CD14-positive monocyte (primary cell): ENCODE measurements around the gene RAB17. TPM values are rescaled to one million over a fixed set of nuclear protein-coding genes. Genes with fewer than 3 reads are reported as not detected.
A peak's percentile ranks its signal among the peaks of the same experiment; 100 is the strongest.

Experiments used
- DNase-seq, 3 donors: peaks; one replicate each; pipeline ENCODE4 v3.0.0-alpha.2; 2011 to 2022
- H2AFZ ChIP-seq: 2 replicates; pipeline ENCODE4 v1.6.0; 2012; ENCODE audit warnings: mild to moderate bottlenecking, low read depth, low read length, inconsistent platforms; ENCODE audit not compliant: insufficient read depth, poor library complexity, severe bottlenecking
- H3K27ac ChIP-seq, 2 donors: 1 replicate in 1 of 2; 2 replicates in 1 of 2; pipeline ENCODE4 v1.5.1; 2012 to 2013; ENCODE audit warnings: low read length in 2 of 2, control low read depth in 1 of 2, inconsistent platforms in 1 of 2, low read depth in 1 of 2, mild to moderate bottlenecking in 1 of 2
- H3K27me3 ChIP-seq, 2 donors: one replicate each; pipeline versions ENCODE4 v1.6.0 to v1.6.1; 2011 to 2013; ENCODE audit warnings: low read length in 2 of 2; ENCODE audit not compliant: control insufficient read depth in 2 of 2, insufficient read depth in 2 of 2
- H3K36me3 ChIP-seq, 2 donors: replicated peaks in 1 of 2; 1 replicate in 1 of 2; 2 replicates in 1 of 2; pipeline versions ENCODE4 v1.5.1 to v1.6.1; 2012 to 2013; ENCODE audit warnings: low read length in 2 of 2, control low read depth in 1 of 2, inconsistent platforms in 1 of 2, mild to moderate bottlenecking in 1 of 2; ENCODE audit not compliant: insufficient read depth in 2 of 2, control insufficient read depth in 1 of 2
- H3K4me1 ChIP-seq, 2 donors: 1 replicate in 1 of 2; 2 replicates in 1 of 2; pipeline versions ENCODE4 v1.5.1 to v1.6.1; 2012 to 2013; ENCODE audit warnings: low read length in 2 of 2, control low read depth in 1 of 2, inconsistent platforms in 1 of 2, mild to moderate bottlenecking in 1 of 2, moderate library complexity in 1 of 2; ENCODE audit not compliant: insufficient read depth in 2 of 2, control insufficient read depth in 1 of 2
- H3K4me2 ChIP-seq: replicated peaks from 2 replicates; pipeline ENCODE3; 2012; ENCODE audit warnings: low read length, moderate library complexity, mild to moderate bottlenecking; ENCODE audit not compliant: poor library complexity, severe bottlenecking; ENCODE audit errors: extremely low read depth
- H3K4me3 ChIP-seq, 3 experiments: fragments of 200-600 bp in 1 of 3; sonication (generic) in 1 of 3; replicated peaks in 1 of 3; 1 replicate in 2 of 3; 2 replicates in 1 of 3; pipeline ENCODE4 v1.5.1; 2011 to 2013; ENCODE audit warnings: low read length in 3 of 3, mild to moderate bottlenecking in 3 of 3, control low read depth in 2 of 3, low read depth in 2 of 3, inconsistent platforms in 1 of 3, moderate library complexity in 1 of 3
- H3K79me2 ChIP-seq: 2 replicates; pipeline ENCODE4 v1.6.0; 2012; ENCODE audit warnings: mild to moderate bottlenecking, control low read depth, inconsistent platforms, low read length, moderate library complexity; ENCODE audit not compliant: insufficient read depth
- H3K9ac ChIP-seq: 2 replicates; pipeline ENCODE4 v1.6.0; 2017; ENCODE audit warnings: low read length, mild to moderate bottlenecking; ENCODE audit not compliant: insufficient read depth, poor library complexity, severe bottlenecking
- H3K9me3 ChIP-seq, 2 donors: replicated peaks in 1 of 2; 1 replicate in 1 of 2; 2 replicates in 1 of 2; pipeline versions ENCODE4 v1.5.1 to v1.6.1; 2012 to 2013; ENCODE audit warnings: low read length in 2 of 2, control low read depth in 1 of 2; ENCODE audit not compliant: control insufficient read depth in 1 of 2, insufficient read depth in 1 of 2
- H4K20me1 ChIP-seq: 2 replicates; pipeline ENCODE4 v1.6.0; 2012; ENCODE audit warnings: mild to moderate bottlenecking, low read length, control low read depth, moderate library complexity; ENCODE audit not compliant: insufficient read depth
- H3K27ac Mint-ChIP-seq, 7 donors: one replicate each; pipeline ENCODE4 v1.8.0; 2020; ENCODE audit warnings: mild to moderate bottlenecking in 7 of 7, mixed read lengths in 7 of 7, moderate library complexity in 6 of 7, inconsistent platforms in 2 of 7
- H3K27me3 Mint-ChIP-seq, 3 donors: one replicate each; pipeline ENCODE4 v1.8.0; 2021 to 2022; ENCODE audit warnings: low read depth in 3 of 3, mild to moderate bottlenecking in 3 of 3, mixed read lengths in 3 of 3, moderate library complexity in 3 of 3, inconsistent platforms in 1 of 3
- H3K36me3 Mint-ChIP-seq, 2 donors: one replicate each; pipeline ENCODE4 v1.8.0; 2020; ENCODE audit warnings: mixed read lengths in 2 of 2, inconsistent platforms in 1 of 2, mild to moderate bottlenecking in 1 of 2
- H3K4me1 Mint-ChIP-seq: one replicate; pipeline ENCODE4 v1.8.0; 2020; ENCODE audit warnings: mild to moderate bottlenecking, mixed read lengths
- H3K4me3 Mint-ChIP-seq, 2 donors: one replicate each; pipeline ENCODE4 v1.8.0; 2020; ENCODE audit warnings: mild to moderate bottlenecking in 2 of 2, mixed read lengths in 2 of 2, moderate library complexity in 1 of 2
- H3K9me3 Mint-ChIP-seq, 7 donors: one replicate each; pipeline ENCODE4 v1.8.0; 2020 to 2022; ENCODE audit warnings: mixed read lengths in 7 of 7, mild to moderate bottlenecking in 6 of 7, moderate library complexity in 6 of 7, inconsistent platforms in 2 of 7
- CTCF ChIP-seq: fragments of 200-600 bp; IDR thresholded peaks from one replicate; pipeline ENCODE4 v1.8.0; 2022; ENCODE audit warnings: antibody characterized with exemption, mild to moderate bottlenecking
- WGBS: methylation state at CpG from one replicate; pipeline ENCODE4 v1.1.5; 2013; ENCODE audit warnings: missing lambda C conversion rate; ENCODE audit not compliant: insufficient coverage; 5-methylcytosine and 5-hydroxymethylcytosine counted together
- intact Hi-C, 2 donors: fragments of 100-400 bp; cut with micrococcal nuclease; formaldehyde crosslinking; loops; one replicate each; pipeline versions ENCODE4 v1.15.0 to v1.15.1; 2023
- polyA plus RNA-seq, 3 donors: library from polyadenylated mRNA; depleted of rRNA in 1 of 3; unstranded in 2 of 3; stranded (reverse) in 1 of 3; fragments of 300-500 nt in 2 of 3; fragments of >200 nt in 1 of 3; fragmentation: Illumina TruSeq in 2 of 3; gene quantifications; 1 replicate in 2 of 3; 2 replicates in 1 of 3; pipeline ENCODE4 v1.2.3, GENCODE V29; 2012 to 2021

Gene RAB17
- polyA plus RNA-seq, 3 donors: 0.13 to 0.35 TPM; not detected in 1

- no CpG with 5 or more reads among the region's 2 CpGs for WGBS
- H3K4me1 Mint-ChIP-seq: peaks cover 39% of the 10 kb centered on the region
- no peaks in the 10 kb centered on the region for H3K9me3 ChIP-seq
- no peaks in the 10 kb centered on the region for H3K79me2 ChIP-seq
- H3K4me3 ChIP-seq: no peak overlapping the region
- peaks cover 24 to 32% of the 10 kb centered on the region in 2 donors for H3K4me1 ChIP-seq
- H3K27ac Mint-ChIP-seq: no peak overlapping the region
- H3K36me3 Mint-ChIP-seq: no peaks in the 10 kb centered on the region
- peak overlapping the region in 1 of 2 donors; percentile 46 for H3K4me3 Mint-ChIP-seq
- intact Hi-C loops: no loop called here
- H3K4me2 ChIP-seq: no peak overlapping the region
- no peak for TF ChIP-seq CTCF
- no peaks in the 10 kb centered on the region for H3K36me3 ChIP-seq
- H3K27ac ChIP-seq: no peak overlapping the region
- no peaks in the 10 kb centered on the region for H3K27me3 ChIP-seq
- peaks cover 0 to 2% (median 0%) of the 10 kb centered on the region in 7 donors for H3K9me3 Mint-ChIP-seq
- H2AFZ ChIP-seq: no peak overlapping the region
- no peak overlapping the region for H3K9ac ChIP-seq
- no peak for DNase-seq
- H3K27me3 Mint-ChIP-seq: peaks cover 3 to 17% (median 9%) of the 10 kb centered on the region in 3 donors
- H4K20me1 ChIP-seq: no peaks in the 10 kb centered on the region
These were observed 27.9 kb upstream of the RAB17 start for GRCh38 chr2:237618449-237618848.

GRCh38 chr2:237617587-237617982 lies 27.1 kb upstream of the RAB17 start:
- no peaks in the 10 kb centered on the region for H3K36me3 ChIP-seq
- DNase-seq: no peak
- peak overlapping the region; percentile 74 for H2AFZ ChIP-seq
- no peaks in the 10 kb centered on the region for H3K27me3 ChIP-seq
- no peaks in the 10 kb centered on the region for H3K9me3 ChIP-seq
- Mint-ChIP-seq H3K27me3 (peaks cover 3 to 17% (median 12%) of the 10 kb centered on the region in 3 donors), H3K4me3 (no peak overlapping the region), H3K36me3 (no peaks in the 10 kb centered on the region), H3K27ac (no peak overlapping the region), H3K4me1 (peaks cover 39% of the 10 kb centered on the region), H3K9me3 (peaks cover 0 to 2% (median 0%) of the 10 kb centered on the region in 7 donors)
- no peak overlapping the region for H3K27ac ChIP-seq
- H3K4me1 ChIP-seq: peaks cover 28 to 38% of the 10 kb centered on the region in 2 donors
- TF ChIP-seq CTCF: no peak
- no peak overlapping the region for H3K4me3 ChIP-seq
- no peaks in the 10 kb centered on the region for H4K20me1 ChIP-seq
- peak overlapping the region; percentile 12 for H3K4me2 ChIP-seq
- intact Hi-C loops: no loop called here
- H3K9ac ChIP-seq: no peak overlapping the region
- no peaks in the 10 kb centered on the region for H3K79me2 ChIP-seq
- 14% methylated on average over 1 of the region's 4 CpGs for WGBS
